Left forelimb (tissue), 1 donor: ENCODE data around the gene FRMD4A.
"Not testable (repeated sequence)": the region's sequence is repeated elsewhere in the genome, so short reads cannot be mapped to it uniquely, and the experiment has no call there.

Experiments used
- DNase-seq: peaks from one replicate; pipeline ENCODE4 v3.0.0-alpha.2; 2018; ENCODE audit warnings: low spot score

Gene FRMD4A

DNA sequence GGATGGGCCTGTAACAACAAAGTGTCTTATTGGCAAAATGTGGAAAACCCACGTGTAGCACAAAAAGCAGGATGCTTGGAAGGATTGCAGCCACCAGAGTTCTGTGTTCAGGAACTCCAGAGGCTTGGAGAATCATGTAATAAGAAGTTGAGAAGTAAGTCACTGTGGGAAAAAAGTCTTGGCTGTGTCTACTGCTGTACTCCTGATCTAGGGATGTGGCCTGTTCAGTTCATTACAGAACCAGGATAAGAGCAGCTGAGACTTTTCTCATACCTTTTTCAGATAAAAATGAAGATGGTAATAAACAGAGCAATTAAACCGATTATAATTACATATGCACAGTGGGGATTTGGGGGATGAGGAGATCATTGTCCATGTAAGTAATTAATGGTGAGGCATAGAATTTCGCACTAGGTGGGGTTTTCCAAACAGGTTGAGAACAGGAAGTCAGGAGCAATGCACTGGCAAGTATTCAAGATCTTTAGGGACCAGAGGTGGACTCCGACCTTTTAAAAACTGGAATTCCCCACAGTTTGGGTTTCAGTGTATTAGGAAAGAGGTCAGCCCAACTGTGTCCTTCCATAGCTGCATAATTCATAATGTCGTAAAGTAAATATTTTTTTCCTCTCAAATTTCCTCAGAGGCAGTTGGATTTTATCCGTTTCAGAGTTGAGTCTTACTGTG, 281.7 kb downstream of the FRMD4A start:
- DNase-seq, result no peak

DNA sequence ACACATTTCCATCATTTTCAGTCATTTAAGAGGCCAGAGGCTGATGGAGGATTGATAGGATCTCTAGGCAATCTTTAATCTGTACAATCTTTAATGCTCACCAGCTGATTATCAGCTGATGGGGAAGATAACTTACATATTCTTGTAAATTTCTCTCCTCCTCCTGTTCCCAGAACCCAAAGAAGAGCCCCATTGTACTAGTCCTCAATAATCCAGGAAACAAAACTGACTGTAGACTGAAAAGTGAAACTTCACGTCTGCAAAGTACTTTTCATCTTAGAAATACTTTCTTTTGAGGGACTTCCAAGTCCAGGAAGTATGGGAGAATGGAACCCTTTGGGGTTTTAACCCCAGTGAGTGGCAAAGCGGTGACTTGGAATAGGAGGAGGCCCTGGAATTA, 283.3 kb downstream of the FRMD4A start:
- no peak for DNase-seq

GRCh38 chr10:14042051-14042450, 288.7 kb downstream of the FRMD4A start:
- not testable (repeated sequence) for DNase-seq

DNA sequence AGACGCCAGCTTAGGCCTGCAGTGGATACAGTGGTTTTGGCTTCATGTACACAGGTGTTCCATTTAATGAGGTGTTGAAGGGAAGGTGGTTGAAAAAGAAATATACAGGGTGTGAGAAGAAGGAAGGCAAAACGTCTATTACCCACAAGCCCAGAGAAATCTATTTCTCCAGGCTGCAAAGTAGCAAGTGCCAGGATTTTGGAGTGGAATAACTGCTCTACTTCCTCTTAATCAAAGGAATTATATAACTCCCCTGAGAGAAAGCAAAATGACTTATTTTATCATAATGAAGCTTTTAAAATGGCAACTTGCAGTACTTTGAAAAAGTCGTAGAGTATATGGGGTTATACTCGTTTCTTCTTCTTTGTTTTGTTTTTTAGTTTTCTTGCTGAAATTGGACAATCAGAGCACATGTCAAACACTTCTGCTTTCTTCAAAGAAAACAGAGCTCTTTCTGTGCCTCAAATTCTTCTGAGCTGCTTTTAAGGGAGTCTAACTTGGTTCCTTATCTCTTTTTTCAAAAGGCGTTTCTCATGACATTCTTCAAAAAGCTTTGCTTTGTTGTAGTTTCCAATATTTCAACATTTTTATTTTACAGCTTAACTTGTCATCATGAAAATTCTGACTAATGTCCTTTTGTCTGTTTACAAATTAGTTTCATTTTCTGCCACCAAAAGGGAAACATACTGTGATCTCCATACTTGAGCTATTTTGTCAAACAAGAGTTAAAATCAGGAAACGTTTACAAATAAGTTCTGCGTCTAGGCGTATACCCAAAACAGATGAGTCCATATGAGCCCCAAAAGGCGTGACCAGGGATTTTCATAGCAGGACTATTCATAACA, 289.7 kb downstream of the FRMD4A start:
- DNase-seq, result no peak

DNA sequence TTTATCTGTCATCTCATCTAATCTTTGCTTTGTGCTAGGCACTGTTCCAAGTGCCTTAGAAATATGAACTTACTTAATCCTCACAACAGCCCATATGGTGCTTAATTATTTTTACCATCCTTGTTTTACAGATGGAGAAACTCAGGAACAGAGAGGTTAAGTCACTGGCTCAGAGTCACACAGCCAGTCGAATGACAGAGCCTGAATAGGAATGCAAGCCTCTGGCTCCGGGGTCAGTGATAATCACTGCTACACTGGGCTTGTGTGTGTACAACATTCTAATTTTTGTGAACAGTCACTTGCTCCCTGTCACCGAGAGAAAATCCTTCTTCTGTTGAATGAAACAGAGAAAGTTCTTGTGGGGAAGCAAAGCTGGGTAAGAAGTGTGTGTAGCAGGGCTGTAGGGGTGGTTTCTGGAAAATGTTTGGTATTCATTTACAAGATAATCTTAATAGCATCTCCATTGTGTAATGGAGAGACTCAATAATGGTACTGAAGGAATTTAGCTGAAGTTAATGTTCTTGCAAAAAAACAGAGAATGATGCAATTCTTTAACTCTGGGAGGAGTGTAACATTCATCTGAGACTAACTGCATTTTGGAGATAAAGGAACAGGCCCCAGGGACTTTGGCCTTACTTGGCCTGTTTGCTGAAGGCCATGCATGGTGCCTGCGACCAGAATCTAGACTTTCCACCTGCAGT, 290.6 kb downstream of the FRMD4A start:
- DNase-seq, result no peak

DNA sequence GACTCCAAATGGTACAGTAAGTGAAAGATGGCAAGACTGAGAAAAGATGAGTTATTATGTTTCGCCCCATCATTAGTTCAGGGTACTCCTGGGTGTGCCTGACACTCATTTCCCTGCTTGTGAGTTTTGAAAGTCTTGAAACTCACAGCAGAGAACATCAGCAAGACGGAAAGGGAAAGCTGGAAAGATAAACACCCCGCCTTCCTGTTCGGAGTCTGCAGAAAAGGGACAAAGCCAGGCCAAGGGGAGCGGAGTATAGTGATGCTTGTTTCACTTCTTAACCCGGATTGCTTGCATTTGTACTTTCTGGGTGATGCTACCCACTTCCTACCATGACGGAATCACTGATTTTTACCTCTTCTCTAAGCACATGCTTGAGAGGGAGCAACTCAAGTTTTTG, 294.5 kb downstream of the FRMD4A start:
- no peak for DNase-seq

- no peak for DNase-seq
Observed at GRCh38 chr10:14035506-14035905, 295.2 kb downstream of the FRMD4A start.

GRCh38 chr10:14032406-14032998, 298.2 kb downstream of the FRMD4A start:
- DNase-seq, result no peak

GRCh38 chr10:14026325-14026724, 304.4 kb downstream of the FRMD4A start:
- DNase-seq, result no peak

DNA sequence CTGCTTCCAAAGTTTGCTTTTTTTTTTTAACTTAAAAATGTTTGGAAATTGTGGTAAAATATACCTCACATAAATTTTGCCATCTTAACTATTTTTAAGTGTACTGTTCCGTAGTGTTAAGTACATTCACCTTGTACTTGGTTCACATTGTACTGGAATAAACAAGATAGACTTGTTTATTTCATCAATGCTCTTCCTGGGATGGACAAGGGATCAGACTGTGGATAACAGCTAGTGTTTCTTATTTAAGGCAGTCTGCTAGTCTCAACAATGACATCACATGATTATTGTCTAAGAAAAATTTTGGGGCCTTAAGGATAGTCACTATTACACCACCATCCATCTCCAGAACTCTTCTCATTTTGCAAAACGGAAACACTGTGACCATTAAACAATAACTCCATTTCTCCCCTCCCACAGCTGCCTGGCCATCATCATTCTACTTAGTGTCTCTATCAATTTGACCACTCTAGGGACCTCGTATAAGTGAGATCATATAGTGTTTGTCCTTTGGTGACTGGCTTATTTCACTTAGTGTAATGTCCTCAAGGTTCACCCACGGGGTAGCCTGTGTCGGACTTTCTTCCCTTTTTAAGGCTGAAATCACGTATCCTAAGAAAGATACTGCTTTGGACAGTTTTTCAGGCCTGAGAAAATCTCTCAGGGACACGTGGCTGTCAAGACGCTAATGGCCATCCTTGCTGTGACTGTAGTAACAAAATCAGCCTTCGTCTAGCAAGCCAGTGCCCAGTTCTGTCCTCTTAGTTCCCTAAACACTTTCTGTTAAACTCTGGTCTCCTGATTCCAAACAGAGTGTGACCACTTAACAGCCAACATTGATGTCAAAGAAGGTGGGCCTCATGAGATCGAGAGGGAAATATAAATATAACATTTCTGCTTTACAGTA, 305.2 kb downstream of the FRMD4A start:
- no peak for DNase-seq

- DNase-seq, result no peak
Observed at GRCh38 chr10:14024329-14025202, 306.2 kb downstream of the FRMD4A start.

GRCh38 chr10:14023673-14024328, 306.9 kb downstream of the FRMD4A start:
- DNase-seq, result no peak

GRCh38 chr10:14022954-14023672, 307.6 kb downstream of the FRMD4A start:
- no peak for DNase-seq

DNA sequence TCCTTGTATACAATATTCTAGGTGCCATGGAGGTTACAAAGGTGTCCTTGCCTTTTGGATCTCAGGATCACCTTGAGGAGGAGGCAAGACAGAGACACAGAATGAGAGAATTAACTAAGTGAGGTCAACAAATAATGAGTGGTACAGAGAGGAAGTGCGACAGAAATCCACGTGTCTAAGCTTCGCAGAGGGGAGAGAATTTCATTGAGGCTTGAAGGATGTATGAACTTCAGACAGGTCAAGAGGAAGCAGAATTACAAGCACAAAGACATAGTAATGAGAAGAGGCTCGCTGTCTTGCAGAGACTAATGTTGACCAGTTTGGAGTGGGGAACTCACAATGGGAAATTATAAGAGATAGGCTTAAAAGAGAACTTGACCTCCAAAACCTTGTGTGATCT, 308.7 kb downstream of the FRMD4A start:
- DNase-seq, result no peak

DNA sequence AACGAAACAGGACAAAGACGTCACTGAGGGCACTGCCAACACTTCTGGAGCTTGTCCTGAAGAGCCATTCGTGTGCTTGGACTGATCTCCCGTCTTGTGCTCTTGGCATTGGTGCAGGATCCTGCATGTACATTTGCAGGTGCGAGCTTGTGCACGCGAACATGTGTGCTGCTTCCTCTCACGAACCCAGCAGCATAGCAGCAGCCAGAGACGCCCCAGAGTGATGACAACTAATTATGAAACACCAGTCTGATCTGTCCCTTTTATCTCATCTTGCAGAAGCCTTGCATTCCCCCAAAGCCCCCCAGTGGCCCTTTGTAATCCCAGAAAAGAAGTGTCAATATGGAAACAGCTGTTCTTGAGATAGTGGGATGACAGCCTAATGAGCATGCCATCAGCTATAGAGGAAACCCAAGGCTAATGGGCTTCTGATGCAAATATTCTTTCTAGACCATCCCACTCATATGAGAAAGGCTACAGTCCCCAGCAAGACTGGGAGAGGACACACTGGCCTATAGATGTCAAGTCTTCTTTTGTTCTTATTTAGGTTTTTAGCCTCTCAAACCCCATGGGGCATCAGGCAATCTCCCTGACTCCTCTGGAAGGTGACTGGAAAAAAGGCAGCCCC, 310.6 kb downstream of the FRMD4A start:
- no peak for DNase-seq

- no peak for DNase-seq
Observed at GRCh38 chr10:14017467-14017866, 313.3 kb downstream of the FRMD4A start.

DNA sequence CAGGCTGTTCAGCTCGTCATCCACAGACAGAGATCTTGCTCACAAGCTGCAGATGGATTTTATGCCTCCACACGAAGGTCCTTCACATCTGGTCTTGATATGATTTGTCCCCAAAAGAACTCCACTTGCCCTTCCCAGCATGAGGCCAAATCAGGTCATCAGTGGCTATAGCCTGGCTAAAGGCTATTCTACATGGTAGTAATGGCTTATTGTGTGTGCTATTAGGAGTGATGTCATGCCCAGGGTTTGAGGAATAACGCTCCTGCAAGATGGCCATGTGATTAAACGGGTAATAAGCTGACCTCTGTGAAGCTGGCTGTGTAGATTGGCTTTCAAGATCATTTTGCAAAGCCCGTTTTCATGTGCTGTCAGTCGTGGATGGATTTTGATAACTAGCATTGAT, 313.8 kb downstream of the FRMD4A start:
- no peak for DNase-seq

DNA sequence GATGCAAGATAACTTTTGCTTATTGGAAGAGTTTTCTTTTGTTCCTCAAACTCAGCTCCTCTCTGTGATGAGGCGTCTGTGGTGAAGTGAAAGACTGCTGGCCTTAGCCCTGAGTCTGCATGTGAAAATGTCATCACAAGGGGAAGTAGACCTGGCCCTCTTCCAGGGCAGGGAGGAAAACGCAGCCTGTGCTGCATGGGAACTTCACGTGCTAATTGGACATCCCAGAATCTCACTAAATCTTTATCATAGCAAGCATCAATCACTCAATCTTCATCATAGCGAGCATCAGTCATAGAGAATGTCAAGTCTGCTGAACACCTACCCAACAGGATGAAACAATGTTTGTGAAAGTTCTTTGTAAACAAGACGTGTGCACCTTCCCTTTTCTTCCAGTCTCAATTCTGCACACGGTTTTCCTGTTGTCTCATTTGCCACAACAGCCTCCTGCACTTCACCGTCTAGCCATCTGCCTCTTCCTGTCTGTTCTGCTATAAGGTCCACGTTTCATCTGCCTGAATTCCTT, 314.6 kb downstream of the FRMD4A start:
- DNase-seq, result no peak
